ENCODE measurements around the gene ZMYND10. TPM values are rescaled to one million over a fixed set of nuclear protein-coding genes. Genes with fewer than 3 reads are reported as not detected.

ZMYND10 gene
- total RNA-seq, 2 experiments from 2014 or later, result 0.94 to 1.00 TPM

DNA sequence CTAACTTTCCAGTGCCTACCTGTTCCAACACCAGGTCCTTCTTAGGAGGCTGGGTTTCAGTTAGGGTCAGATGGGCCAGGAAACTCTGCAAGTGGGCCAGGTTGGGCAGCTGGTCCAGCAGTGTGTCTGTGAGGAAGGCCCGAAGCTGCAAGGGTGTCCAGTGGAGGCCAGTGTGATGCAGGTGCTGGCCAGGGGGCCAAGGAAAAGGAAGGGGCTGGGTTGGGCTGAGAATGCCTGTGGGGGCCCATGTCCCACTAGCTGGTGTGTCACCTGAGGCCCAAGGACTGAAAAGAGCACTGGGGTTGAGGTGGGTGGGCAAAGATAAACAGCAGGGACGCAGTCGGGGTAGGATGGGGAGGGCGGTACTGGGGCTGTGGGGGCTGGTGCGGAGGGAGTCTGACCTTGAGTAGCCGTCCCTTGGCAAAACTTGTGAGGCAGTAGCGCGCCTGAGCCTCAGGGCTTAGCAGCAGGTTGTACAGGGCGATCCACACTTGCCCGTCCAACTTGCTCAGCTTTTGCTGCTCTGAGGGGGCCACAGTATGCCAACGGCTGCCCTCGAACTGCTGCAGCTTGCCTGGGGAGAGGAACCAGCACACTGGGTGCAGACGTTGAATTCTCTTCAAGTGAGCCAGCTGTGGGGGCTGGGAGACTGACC is 3.4 kb downstream of the ZMYND10 start:
- ChIA-PET CTCF (interaction anchor here (1.1 kb wide), 1 partner anchor 21 kb away, joined by 5 read pairs; no protein-coding TSS in a partner anchor), POLR2A (interaction anchor here (0.8 kb wide), 1 partner anchor 9 kb away, joined by 3 read pairs; the partner anchor contains the start of genes CYB561D2 and NPRL2)
- H3K9me3 Mint-ChIP-seq, result no peaks in the 10 kb centered on the region
- intact Hi-C loops (cut with micrococcal nuclease), result loop anchor here (5.0 kb wide), 1 partner anchor 260 kb away; no protein-coding TSS in a partner anchor
- H3K36me3 Mint-ChIP-seq, result peaks cover 22% of the 10 kb centered on the region
- H3K4me3 Mint-ChIP-seq, result peak overlapping the region; percentile 97
- H3K4me1 Mint-ChIP-seq (ENCODE audit: low read depth), result peaks cover 27% of the 10 kb centered on the region
- H3K27me3 Mint-ChIP-seq, result no peaks in the 10 kb centered on the region
- DNase-seq, result no peak
- no peak overlapping the region for H3K27ac Mint-ChIP-seq

DNA sequence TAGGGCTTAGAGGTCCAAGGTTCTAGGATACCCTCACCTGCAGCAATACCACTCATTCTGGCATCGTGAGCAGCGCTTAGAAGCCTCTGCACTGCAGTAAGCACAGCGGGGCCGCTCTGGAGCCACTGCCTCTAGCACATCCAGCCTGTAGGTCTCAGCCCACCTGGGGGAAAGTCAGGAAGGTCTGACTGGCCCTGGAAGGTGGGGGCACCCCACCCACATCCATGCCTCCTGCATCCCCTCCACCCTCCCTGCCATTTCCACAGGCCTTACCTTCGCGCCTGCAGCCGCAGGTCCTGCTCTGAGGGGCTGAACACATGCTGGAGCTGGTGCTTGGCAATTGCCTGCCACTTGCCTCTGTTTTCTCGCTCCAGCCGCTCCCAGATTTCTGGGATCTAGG is 4.0 kb downstream of the ZMYND10 start:
- CTCF ChIA-PET, result interaction anchor here (0.9 to 1.7 kb wide), 3 partner anchors 12 to 49 kb away, joined by 3 to 7 read pairs (median 4); partner anchors contain the start of gene IFRD2
- H3K9me3 Mint-ChIP-seq, result no peaks in the 10 kb centered on the region
- H3K27me3 Mint-ChIP-seq, result no peaks in the 10 kb centered on the region
- H3K4me1 Mint-ChIP-seq (ENCODE audit: low read depth), result peaks cover 27% of the 10 kb centered on the region
- DNase-seq, result peak; percentile 31
- intact Hi-C loops (cut with micrococcal nuclease), result loop anchor here (5.0 kb wide), 1 partner anchor 261 kb away; no protein-coding TSS in a partner anchor
- H3K27ac Mint-ChIP-seq, result peak overlapping the region; percentile 92
- H3K4me3 Mint-ChIP-seq, result peak overlapping the region; percentile 97
- POLR2A ChIA-PET, result interaction anchor here (0.6 to 6.5 kb wide), 6 partner anchors 7 to 264 kb away, joined by 3 to 93 read pairs (median 6); partner anchors contain the start of genes CYB561D2, HYAL3, NAA80 and NPRL2
- H3K36me3 Mint-ChIP-seq, result peaks cover 24% of the 10 kb centered on the region

DNA sequence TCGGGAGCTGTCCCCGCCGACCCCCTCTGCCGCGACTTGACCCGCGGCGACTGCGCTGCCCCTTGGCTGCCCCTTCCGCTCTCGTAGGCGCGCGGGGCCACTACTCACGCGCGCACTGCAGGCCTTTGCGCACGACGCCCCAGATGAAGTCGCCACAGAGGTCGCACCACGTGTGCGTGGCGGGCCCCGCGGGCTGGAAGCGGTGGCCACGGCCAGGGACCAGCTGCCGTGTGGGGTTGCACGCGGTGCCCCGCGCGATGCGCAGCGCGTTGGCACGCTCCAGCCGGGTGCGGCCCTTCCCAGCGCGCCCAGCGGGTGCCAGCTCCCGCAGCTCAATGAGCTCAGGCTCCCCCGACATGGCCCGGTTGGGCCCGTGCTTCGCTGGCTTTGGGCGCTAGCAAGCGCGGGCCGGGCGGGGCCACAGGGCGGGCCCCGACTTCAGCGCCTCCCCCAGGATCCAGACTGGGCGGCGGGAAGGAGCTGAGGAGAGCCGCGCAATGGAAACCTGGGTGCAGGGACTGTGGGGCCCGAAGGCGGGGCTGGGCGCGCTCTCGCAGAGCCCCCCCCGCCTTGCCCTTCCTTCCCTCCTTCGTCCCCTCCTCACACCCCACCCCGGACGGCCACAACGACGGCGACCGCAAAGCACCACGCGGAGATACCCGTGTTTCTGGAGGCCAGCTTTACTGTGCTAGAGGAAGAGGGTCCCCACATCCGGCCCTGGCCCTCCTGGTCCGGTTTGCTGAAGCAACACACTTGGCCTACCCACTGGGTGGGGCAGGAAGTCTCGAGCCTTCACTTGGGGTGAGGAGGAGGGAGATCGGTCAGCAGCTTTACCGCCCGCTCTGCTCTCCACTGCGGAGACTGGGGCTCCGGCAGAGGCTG is 4.8 kb downstream of the ZMYND10 start, which contains the start of gene RASSF1:
Gene RASSF1, minus strand, starts transcription at position 389 of the 882 bp plus-strand sequence. Its CDS starts 31 bp downstream, at position 358.
- peak within 1 kb of the TSS; percentile 97 for H3K4me3 Mint-ChIP-seq
- no peaks in the 10 kb centered on the region for H3K27me3 Mint-ChIP-seq
- H3K36me3 Mint-ChIP-seq, result peaks cover 31% of the 10 kb centered on the region
- peak; percentile 83 for DNase-seq
- intact Hi-C loops (cut with micrococcal nuclease), result loop anchor here (5.0 kb wide), 1 partner anchor 262 kb away; no protein-coding TSS in a partner anchor
- POLR2A ChIA-PET, result interaction anchor here (0.6 to 6.5 kb wide), 10 partner anchors 8 to 1716 kb away, joined by 3 to 93 read pairs (median 6); partner anchors contain the start of genes CYB561D2, DUSP7, HYAL3 and NAA80
- peaks cover 30% of the 10 kb centered on the region for H3K4me1 Mint-ChIP-seq (ENCODE audit: low read depth)
- peak within 1 kb of the TSS; percentile 92 for H3K27ac Mint-ChIP-seq
- H3K9me3 Mint-ChIP-seq, result no peaks in the 10 kb centered on the region
- CTCF ChIA-PET, result interaction anchor here (0.9 to 1.7 kb wide), 5 partner anchors 8 to 48 kb away, joined by 3 to 7 read pairs (median 4); partner anchors contain the start of genes CYB561D2, IFRD2 and NPRL2

DNA sequence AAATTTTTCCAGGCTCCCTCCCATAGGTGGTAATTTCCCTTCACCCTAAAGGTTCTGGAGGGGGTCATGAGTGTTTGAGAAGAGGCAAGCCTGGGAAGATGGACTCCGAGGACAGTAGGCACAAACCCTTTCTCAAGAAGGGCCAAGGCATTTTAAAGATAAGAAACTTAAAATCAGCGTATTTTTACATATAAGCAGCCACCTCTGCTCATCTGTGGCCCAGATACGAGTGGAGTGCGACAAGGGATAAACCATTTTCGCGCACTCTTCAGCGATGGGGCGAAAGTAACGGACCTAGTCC is 5.4 kb downstream of the ZMYND10 start:
- H3K27ac Mint-ChIP-seq, result peak overlapping the region; percentile 92
- H3K9me3 Mint-ChIP-seq, result no peaks in the 10 kb centered on the region
- ChIA-PET CTCF (interaction anchor here (0.9 to 1.7 kb wide), 4 partner anchors 9 to 14 kb away, joined by 3 to 7 read pairs (median 4); partner anchors contain the start of genes CYB561D2 and NPRL2), POLR2A (interaction anchor here (0.7 to 6.5 kb wide), 7 partner anchors 9 to 1717 kb away, joined by 3 to 93 read pairs (median 7); partner anchors contain the start of genes CYB561D2, DUSP7, HYAL3 and NAA80)
- intact Hi-C loops (cut with micrococcal nuclease), result loop anchor here (5.0 kb wide), 1 partner anchor 262 kb away; no protein-coding TSS in a partner anchor
- peaks cover 36% of the 10 kb centered on the region for H3K36me3 Mint-ChIP-seq
- peak overlapping the region; percentile 97 for H3K4me3 Mint-ChIP-seq
- no peak for DNase-seq
- H3K4me1 Mint-ChIP-seq (ENCODE audit: low read depth), result peaks cover 36% of the 10 kb centered on the region
- H3K27me3 Mint-ChIP-seq, result no peaks in the 10 kb centered on the region

DNA sequence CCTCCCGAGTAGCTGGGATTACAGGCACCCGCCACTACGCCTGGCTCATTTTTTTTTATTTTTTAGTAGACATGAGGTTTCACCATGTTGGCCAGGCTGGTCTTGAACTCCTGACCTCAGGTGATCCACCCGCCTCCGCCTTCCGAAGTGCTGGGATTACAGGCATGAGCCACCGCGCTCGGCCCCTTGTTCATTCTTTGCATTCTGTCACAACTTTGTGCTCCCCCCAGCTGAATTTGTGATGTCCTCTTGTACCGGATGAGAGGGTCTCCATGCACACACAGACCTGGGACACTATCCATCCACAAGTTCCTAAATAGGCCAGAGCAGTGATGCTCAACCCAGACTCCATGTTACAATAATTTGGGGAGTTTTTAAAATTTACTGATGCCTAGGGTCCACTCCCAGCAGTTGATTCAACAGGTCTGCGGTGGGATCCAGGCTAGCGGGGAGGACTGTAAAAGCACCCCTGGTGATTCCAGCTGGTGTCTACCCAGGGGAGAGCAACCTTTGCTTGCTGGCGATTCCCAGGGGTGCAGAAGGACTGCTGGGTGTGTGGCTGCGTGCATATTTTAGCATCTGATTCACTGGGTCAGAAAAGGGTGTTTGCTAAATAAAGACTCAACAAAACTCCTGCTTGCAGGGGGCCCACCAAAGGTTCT is 5.9 kb downstream of the ZMYND10 start:
- Mint-ChIP-seq H3K27ac (peak overlapping the region; percentile 92), H3K27me3 (no peaks in the 10 kb centered on the region), H3K4me3 (peak overlapping the region; percentile 97), H3K4me1 (ENCODE audit: low read depth) (peaks cover 39% of the 10 kb centered on the region), H3K9me3 (no peaks in the 10 kb centered on the region), H3K36me3 (peaks cover 36% of the 10 kb centered on the region)
- POLR2A ChIA-PET, result interaction anchor here (0.7 to 6.5 kb wide), 8 partner anchors 9 to 1717 kb away, joined by 3 to 93 read pairs (median 12); partner anchors contain the start of genes CYB561D2, DUSP7, HEMK1 and HYAL3
- DNase-seq, result no peak
- intact Hi-C loops (cut with micrococcal nuclease), result loop anchor here (5.0 kb wide), 1 partner anchor 263 kb away; no protein-coding TSS in a partner anchor
- CTCF ChIA-PET, result interaction anchor here (1.7 to 4.2 kb wide), 3 partner anchors 9 to 14 kb away, joined by 7 to 39 read pairs (median 16); partner anchors contain the start of genes CYB561D2 and NPRL2

DNA sequence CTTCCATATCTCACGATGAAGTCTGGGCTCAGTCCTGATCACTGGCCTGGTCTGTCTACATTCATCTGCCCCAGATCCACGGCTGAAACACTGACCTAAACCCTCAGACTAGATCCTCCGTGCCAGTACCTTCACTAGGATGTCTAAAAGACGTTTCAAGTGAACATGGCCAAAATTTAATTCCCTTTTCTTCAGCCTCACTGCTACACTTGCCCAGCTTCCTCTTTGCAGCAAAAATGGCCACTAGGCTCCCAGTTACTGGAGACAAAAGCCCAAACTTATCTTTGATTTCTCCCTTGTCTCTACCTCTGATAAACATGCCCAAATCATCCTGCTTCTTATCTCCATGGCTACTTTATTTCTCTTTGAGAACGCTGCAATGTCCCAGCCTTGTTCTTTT is 6.6 kb downstream of the ZMYND10 start:
- ChIA-PET POLR2A (interaction anchor here (0.7 to 6.5 kb wide), 6 partner anchors 10 to 276 kb away, joined by 5 to 93 read pairs (median 16); partner anchors contain the start of genes CYB561D2, HEMK1, IFRD2 and NPRL2), CTCF (interaction anchor here (0.6 to 4.2 kb wide), 5 partner anchors 10 to 233 kb away, joined by 3 to 39 read pairs (median 6); partner anchors contain the start of genes CYB561D2 and NPRL2)
- Mint-ChIP-seq H3K9me3 (no peaks in the 10 kb centered on the region), H3K4me1 (ENCODE audit: low read depth) (peaks cover 45% of the 10 kb centered on the region), H3K36me3 (peaks cover 43% of the 10 kb centered on the region), H3K4me3 (peak overlapping the region; percentile 97), H3K27me3 (no peaks in the 10 kb centered on the region), H3K27ac (peak overlapping the region; percentile 92)
- no peak for DNase-seq
- intact Hi-C loops (cut with micrococcal nuclease), result no loop called here

DNA sequence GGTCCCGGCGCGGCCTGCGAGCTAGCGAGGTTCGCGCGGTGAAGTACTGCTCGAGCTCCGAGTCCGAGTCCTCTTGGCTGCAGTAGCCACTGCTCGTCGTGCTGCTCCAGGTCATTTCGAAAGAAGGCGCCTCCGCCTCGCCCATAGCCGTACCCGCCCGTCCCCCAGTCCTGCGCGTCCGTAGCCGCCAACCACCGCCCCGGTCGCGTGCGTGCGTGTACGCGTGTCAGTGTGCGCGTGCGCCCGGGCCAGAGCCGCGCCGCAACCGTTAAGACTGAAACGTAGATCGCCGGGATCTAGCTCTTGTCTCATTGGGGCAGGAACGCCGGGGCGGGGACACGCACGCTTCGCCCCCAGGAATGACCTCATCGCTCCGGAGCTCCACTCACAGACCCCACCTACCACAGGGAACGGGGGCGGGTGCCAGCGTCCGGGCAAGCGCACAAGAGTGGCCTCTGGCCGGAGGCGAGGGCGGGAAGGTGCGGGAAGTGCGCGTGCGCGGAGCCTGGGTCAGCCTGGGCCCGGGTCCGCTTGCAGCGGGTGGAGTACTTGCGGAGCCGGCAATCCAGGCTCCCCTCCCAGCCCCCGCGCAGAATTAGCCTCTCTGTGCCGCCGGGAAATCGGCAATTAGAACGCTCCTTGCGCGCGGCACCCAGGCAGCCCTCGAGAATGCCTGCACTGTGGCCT is 8.2 kb downstream of the ZMYND10 start:
- Mint-ChIP-seq H3K4me3 (peak overlapping the region; percentile 97), H3K4me1 (ENCODE audit: low read depth) (peaks cover 57% of the 10 kb centered on the region), H3K27me3 (no peaks in the 10 kb centered on the region), H3K27ac (peak overlapping the region; percentile 92), H3K36me3 (peaks cover 46% of the 10 kb centered on the region), H3K9me3 (no peaks in the 10 kb centered on the region)
- DNase-seq, result peak; percentile 99
- ChIA-PET CTCF (interaction anchor here (0.6 to 4.2 kb wide), 10 partner anchors 9 to 247 kb away, joined by 3 to 39 read pairs (median 10); partner anchors contain the start of genes CYB561D2, HYAL2, HYAL3 and NAA80), POLR2A (interaction anchor here (0.6 to 6.5 kb wide), 25 partner anchors 9 to 614 kb away, joined by 3 to 93 read pairs (median 4); partner anchors contain the start of genes CYB561D2, GMPPB, GNAI2 and HEMK1)
- intact Hi-C loops (cut with micrococcal nuclease), result loop anchor here (1.0 to 2.0 kb wide), 6 partner anchors 9 to 103 kb away; partner anchors contain the start of genes CYB561D2, HYAL3, NAA80 and NPRL2

DNA sequence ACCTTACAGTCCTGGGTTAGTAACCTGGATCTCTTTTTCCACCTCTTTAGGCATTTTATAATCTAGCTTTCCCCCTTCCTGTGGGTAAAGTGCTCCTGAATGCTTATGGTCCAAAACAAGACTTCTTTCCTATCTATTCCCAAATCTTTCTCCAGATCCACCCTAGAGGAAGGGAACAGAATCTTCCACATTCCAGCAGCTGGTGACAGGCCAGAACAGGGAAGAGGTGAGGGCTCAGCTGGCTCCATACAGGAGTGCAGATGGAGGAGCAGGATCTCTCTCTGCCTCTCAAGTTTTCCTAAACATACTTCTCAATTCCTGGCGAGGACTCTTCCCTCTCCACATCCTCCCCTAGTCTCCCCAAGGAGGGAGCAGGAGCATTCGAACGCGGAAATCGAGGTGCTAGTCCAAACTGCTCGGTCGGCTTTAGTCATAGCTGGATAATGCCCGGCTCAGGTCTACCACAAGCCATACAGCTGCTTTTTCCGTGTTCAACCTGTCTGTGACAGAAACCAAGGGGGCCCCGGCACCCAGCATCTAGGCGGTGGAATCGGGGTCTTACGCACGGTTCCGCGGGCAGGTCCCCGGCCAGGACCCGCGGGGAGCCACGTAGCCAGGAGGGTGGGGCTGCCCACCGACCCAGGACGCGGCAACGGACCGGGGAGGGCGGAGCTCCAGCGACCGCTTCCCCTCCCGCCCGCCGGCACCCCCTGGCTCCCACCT is 8.9 kb downstream of the ZMYND10 start:
- Mint-ChIP-seq H3K27ac (peak overlapping the region; percentile 92), H3K4me1 (ENCODE audit: low read depth) (peaks cover 57% of the 10 kb centered on the region), H3K36me3 (peaks cover 51% of the 10 kb centered on the region), H3K27me3 (no peaks in the 10 kb centered on the region), H3K9me3 (no peaks in the 10 kb centered on the region), H3K4me3 (peak overlapping the region; percentile 97)
- POLR2A ChIA-PET, result interaction anchor here (0.6 to 6.5 kb wide), 22 partner anchors 9 to 613 kb away, joined by 3 to 93 read pairs (median 4); partner anchors contain the start of genes CYB561D2, GMPPB, GNAI2 and HEMK1
- intact Hi-C loops (cut with micrococcal nuclease), result loop anchor here (1.0 to 2.0 kb wide), 6 partner anchors 8 to 102 kb away; partner anchors contain the start of genes CYB561D2, HYAL3, NAA80 and NPRL2
- DNase-seq, result peak; percentile 75
- CTCF ChIA-PET, result interaction anchor here (0.6 to 4.2 kb wide), 11 partner anchors 8 to 273 kb away, joined by 3 to 39 read pairs (median 12); partner anchors contain the start of genes CYB561D2, HYAL2, HYAL3 and NAA80

DNA sequence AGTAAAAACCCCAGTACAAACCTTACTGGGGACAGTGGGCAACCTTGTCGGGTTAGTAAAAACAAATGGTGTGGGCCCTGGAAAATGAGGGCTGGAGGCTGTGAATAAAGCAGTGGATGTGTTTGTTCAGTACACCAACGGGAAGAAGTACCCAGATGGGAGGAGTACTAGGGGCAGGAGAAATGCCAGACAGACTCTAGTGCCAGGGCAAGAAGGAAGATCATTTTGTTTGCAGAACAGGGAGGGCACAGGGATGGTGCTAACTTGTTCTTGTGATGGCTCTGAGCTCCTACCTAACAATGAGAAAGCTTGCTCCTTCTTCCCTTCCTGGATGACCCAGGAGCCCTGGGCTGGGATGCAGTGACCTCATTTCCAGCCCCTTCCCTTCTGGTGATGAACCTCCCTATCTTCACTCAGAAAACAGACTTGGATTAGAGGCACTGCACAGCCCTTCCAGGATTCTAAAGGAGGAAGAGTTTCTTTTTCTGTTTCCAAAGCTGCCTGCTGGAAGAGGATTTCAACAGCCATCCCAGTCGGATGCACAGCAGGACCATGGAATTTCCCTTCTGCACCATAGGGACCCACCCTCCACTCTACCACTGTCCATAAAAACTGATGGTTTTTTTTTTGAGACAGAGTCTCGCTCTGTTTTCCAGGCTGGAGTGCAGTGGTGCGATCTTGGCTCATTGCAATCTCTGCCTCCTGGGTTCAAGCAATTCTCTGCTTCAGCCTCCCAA is 11.0 kb downstream of the ZMYND10 start:
- Mint-ChIP-seq H3K9me3 (no peaks in the 10 kb centered on the region), H3K36me3 (peaks cover 54% of the 10 kb centered on the region), H3K4me3 (peak overlapping the region; percentile 52), H3K27ac (peak overlapping the region; percentile 81), H3K4me1 (ENCODE audit: low read depth) (peaks cover 45% of the 10 kb centered on the region), H3K27me3 (no peaks in the 10 kb centered on the region)
- ChIA-PET POLR2A (interaction anchor here (0.5 to 1.2 kb wide), 2 partner anchors 10 to 1884 kb away, joined by 3 read pairs; no protein-coding TSS in a partner anchor), CTCF (interaction anchor here (0.9 to 2.4 kb wide), 3 partner anchors 10 to 15 kb away, joined by 3 to 16 read pairs (median 4); no protein-coding TSS in a partner anchor)
- intact Hi-C loops (cut with micrococcal nuclease), result no loop called here
- no peak for DNase-seq

Measured in activated CD4-positive, alpha-beta memory T cell treated with anti-CD3 and anti-CD28 coated beads for 36 hours (primary cell).